Urinary bladder (tissue), 4 donors: ENCODE results near the gene ARHGAP15. TPM values are rescaled to one million over a fixed set of nuclear protein-coding genes. Genes with fewer than 3 reads are reported as not detected.

Experiments used
- DNase-seq: peaks from one replicate; pipeline ENCODE4 v3.0.0-alpha.2; 2015; ENCODE audit errors: extremely low spot score
- H3K27ac ChIP-seq: one replicate; pipeline ENCODE4 v1.5.1; 2013; ENCODE audit warnings: low read depth, mild to moderate bottlenecking, moderate library complexity
- H3K36me3 ChIP-seq: one replicate; pipeline ENCODE4 v1.6.1; 2013; ENCODE audit warnings: mild to moderate bottlenecking, moderate library complexity; ENCODE audit not compliant: insufficient read depth
- H3K4me1 ChIP-seq: one replicate; pipeline ENCODE4 v1.6.1; 2013; ENCODE audit warnings: mild to moderate bottlenecking, moderate library complexity; ENCODE audit not compliant: insufficient read depth
- H3K4me3 ChIP-seq: one replicate; pipeline ENCODE4 v1.5.1; 2013; ENCODE audit warnings: low read depth, low read length
- WGBS: extraction: QIAGEN DNeasy Blood & Tissue Kit; methylation state at CpG from one replicate; pipeline ENCODE4 v1.1.7; 2013; 5-methylcytosine and 5-hydroxymethylcytosine counted together
- polyA plus RNA-seq: library from polyadenylated mRNA; stranded (reverse); fragments of 200-250 nt; gene quantifications from one replicate; pipeline ENCODE4 v1.2.3, GENCODE V29; 2013
- total RNA-seq: library from RNA; depleted of rRNA; stranded (reverse); fragments of >200 nt; gene quantifications from one replicate; pipeline ENCODE4 v1.2.3, GENCODE V29; 2014
- donor health status: healthy with polysubstance abuse.
- donor health status: healthy.

Gene ARHGAP15
- total and polyA plus RNA-seq, 2 donors, result 3.9 to 107 TPM

GRCh38 chr2:143584936-143585335 is 455.7 kb downstream of the ARHGAP15 start:
- no peaks in the 10 kb centered on the region for H3K4me1 ChIP-seq
- H3K4me3 ChIP-seq, result no peak overlapping the region
- no peak for DNase-seq
- H3K27ac ChIP-seq, result no peak overlapping the region
- WGBS, result 42% methylated on average over 4 of the region's 4 CpGs
- no peaks in the 10 kb centered on the region for H3K36me3 ChIP-seq

- no peak overlapping the region for H3K27ac ChIP-seq
- no peaks in the 10 kb centered on the region for H3K36me3 ChIP-seq
- H3K4me1 ChIP-seq, result no peaks in the 10 kb centered on the region
- DNase-seq, result no peak
- no peak overlapping the region for H3K4me3 ChIP-seq
Observed at GRCh38 chr2:143586119-143586518, 456.9 kb downstream of the ARHGAP15 start.

GRCh38 chr2:143588746-143589145 is 459.5 kb downstream of the ARHGAP15 start:
- DNase-seq, result no peak
- no peaks in the 10 kb centered on the region for H3K36me3 ChIP-seq
- H3K4me1 ChIP-seq, result no peaks in the 10 kb centered on the region
- H3K27ac ChIP-seq, result no peak overlapping the region
- H3K4me3 ChIP-seq, result no peak overlapping the region

GRCh38 chr2:143594161-143594560 is 464.9 kb downstream of the ARHGAP15 start:
- 83% methylated on average over 7 of the region's 7 CpGs for WGBS
- no peak for DNase-seq
- Histone ChIP-seq H3K27ac (no peak overlapping the region), H3K36me3 (no peaks in the 10 kb centered on the region), H3K4me3 (no peak overlapping the region), H3K4me1 (no peaks in the 10 kb centered on the region)

GRCh38 chr2:143594745-143595144 is 465.5 kb downstream of the ARHGAP15 start:
- 95% methylated on average over 2 of the region's 2 CpGs for WGBS
- H3K27ac ChIP-seq, result no peak overlapping the region
- no peak for DNase-seq
- H3K36me3 ChIP-seq, result no peaks in the 10 kb centered on the region
- H3K4me3 ChIP-seq, result no peak overlapping the region
- no peaks in the 10 kb centered on the region for H3K4me1 ChIP-seq

- DNase-seq, result no peak
- Histone ChIP-seq H3K27ac (no peak overlapping the region), H3K36me3 (no peaks in the 10 kb centered on the region), H3K4me1 (no peaks in the 10 kb centered on the region), H3K4me3 (no peak overlapping the region)
- 49% methylated on average over 2 of the region's 2 CpGs for WGBS
Observed at GRCh38 chr2:143600116-143600515, 470.9 kb downstream of the ARHGAP15 start.

GRCh38 chr2:143601828-143602227 is 472.6 kb downstream of the ARHGAP15 start:
- Histone ChIP-seq H3K36me3 (no peaks in the 10 kb centered on the region), H3K4me3 (no peak overlapping the region), H3K27ac (no peak overlapping the region), H3K4me1 (no peaks in the 10 kb centered on the region)
- no peak for DNase-seq
- 76% methylated on average over 1 of the region's 1 CpG for WGBS

GRCh38 chr2:143603035-143603655 is 473.9 kb downstream of the ARHGAP15 start:
- Histone ChIP-seq H3K27ac (no peak overlapping the region), H3K36me3 (no peaks in the 10 kb centered on the region), H3K4me3 (no peak overlapping the region), H3K4me1 (no peaks in the 10 kb centered on the region)
- DNase-seq, result no peak
- 77% methylated on average over 5 of the region's 5 CpGs for WGBS

- Histone ChIP-seq H3K4me1 (no peaks in the 10 kb centered on the region), H3K4me3 (no peak overlapping the region), H3K36me3 (no peaks in the 10 kb centered on the region), H3K27ac (no peak overlapping the region)
- 49% methylated on average over 4 of the region's 4 CpGs for WGBS
- no peak for DNase-seq
Observed at GRCh38 chr2:143603846-143604565, 474.8 kb downstream of the ARHGAP15 start.

GRCh38 chr2:143604566-143604959 is 475.3 kb downstream of the ARHGAP15 start:
- 61% methylated on average over 5 of the region's 5 CpGs for WGBS
- no peaks in the 10 kb centered on the region for H3K4me1 ChIP-seq
- no peaks in the 10 kb centered on the region for H3K36me3 ChIP-seq
- H3K27ac ChIP-seq, result no peak overlapping the region
- no peak for DNase-seq
- no peak overlapping the region for H3K4me3 ChIP-seq

- Histone ChIP-seq H3K4me1 (no peaks in the 10 kb centered on the region), H3K4me3 (no peak overlapping the region), H3K27ac (no peak overlapping the region), H3K36me3 (no peaks in the 10 kb centered on the region)
- 52% methylated on average over 5 of the region's 5 CpGs for WGBS
- DNase-seq, result no peak
Observed at GRCh38 chr2:143607231-143608062, 478.2 kb downstream of the ARHGAP15 start.

GRCh38 chr2:143608063-143608423 is 478.8 kb downstream of the ARHGAP15 start:
- Histone ChIP-seq H3K4me3 (no peak overlapping the region), H3K36me3 (no peaks in the 10 kb centered on the region), H3K4me1 (no peaks in the 10 kb centered on the region), H3K27ac (no peak overlapping the region)
- 74% methylated on average over 3 of the region's 3 CpGs for WGBS
- DNase-seq, result no peak

- Histone ChIP-seq H3K36me3 (no peaks in the 10 kb centered on the region), H3K4me3 (no peak overlapping the region), H3K27ac (no peak overlapping the region), H3K4me1 (no peaks in the 10 kb centered on the region)
- no peak for DNase-seq
Observed at GRCh38 chr2:143608758-143609157, 479.5 kb downstream of the ARHGAP15 start.

- no peak overlapping the region for H3K4me3 ChIP-seq
- no peaks in the 10 kb centered on the region for H3K36me3 ChIP-seq
- 92% methylated on average over 4 of the region's 4 CpGs for WGBS
- H3K4me1 ChIP-seq, result no peaks in the 10 kb centered on the region
- H3K27ac ChIP-seq, result no peak overlapping the region
- DNase-seq, result no peak
Observed at GRCh38 chr2:143611336-143611735, 482.1 kb downstream of the ARHGAP15 start.
